CD4-positive, alpha-beta T cell treated with Interleukin-12 subunit alpha and Interleukin-12 subunit beta, for 1 hour (primary cell): ENCODE data around the gene MAPKBP1.
A peak's percentile ranks its signal among the peaks of the same experiment; 100 is the strongest.

Experiments used
- DNase-seq: peaks from one replicate; pipeline ENCODE4 v3.0.0-alpha.2; 2020

MAPKBP1 gene

DNA sequence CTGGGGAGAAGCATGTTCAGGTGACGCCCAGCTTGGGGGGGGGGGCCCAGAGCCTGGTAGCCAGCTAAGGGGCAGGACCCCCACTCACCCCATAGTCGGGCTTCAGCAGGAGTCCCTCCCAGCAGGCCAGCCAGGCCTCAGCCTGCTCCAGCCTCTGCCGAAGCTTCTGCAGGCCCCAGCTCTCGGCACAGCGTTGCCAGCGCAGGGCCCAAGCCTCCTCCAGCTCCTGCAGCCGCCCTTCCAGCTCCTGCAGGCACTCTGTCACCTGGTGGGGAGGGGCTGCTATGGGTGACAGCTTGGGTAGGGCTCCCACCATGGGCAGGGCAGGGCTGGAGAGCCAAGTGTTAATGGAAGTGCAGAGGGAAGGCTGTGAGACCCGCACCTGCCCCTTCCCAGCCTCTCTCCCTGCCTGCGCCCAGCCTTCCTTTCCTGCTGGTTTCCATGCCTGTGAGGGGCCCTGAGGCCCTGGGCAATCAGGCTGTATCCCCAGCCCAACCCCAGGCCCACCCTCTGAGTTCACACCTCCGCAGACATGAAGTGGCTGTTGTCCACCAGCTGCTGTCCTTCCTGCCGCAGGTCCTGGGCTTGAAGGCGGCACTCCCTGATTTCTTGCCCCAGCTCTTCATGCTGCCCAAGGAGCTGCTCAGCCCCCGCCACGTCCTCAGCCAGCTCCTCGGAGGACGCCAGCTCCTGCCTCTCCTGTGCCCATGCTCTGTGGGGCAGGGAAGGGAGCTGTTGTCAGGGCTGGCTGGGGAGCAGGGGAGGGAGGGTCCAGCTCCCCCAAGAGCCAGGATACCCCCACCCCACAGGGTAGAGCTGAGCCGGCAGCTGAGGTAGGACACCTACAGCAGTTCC is 78.7 kb downstream of the MAPKBP1 start:
- DNase-seq: no peak

DNA sequence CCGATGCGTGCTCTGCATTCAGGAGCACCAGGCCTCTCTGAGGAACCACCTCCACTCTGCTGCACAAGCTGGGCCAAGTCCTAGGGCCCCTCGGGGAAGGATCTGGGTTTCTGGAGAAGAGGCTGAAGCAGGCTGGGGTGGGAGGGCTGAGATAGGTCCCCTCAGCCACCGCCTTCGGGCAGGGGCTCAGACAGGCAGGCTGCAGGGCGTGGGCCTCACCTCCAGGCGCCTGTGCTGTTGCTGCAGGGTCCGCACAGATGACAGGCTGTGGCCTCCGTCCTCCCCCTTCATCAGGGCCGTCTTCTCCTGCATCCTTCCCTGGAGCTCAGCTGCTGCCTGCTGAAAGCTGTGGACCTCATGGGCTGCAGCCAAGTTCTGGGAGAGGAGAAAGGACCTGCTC is 79.5 kb downstream of the MAPKBP1 start:
- no peak for DNase-seq

DNA sequence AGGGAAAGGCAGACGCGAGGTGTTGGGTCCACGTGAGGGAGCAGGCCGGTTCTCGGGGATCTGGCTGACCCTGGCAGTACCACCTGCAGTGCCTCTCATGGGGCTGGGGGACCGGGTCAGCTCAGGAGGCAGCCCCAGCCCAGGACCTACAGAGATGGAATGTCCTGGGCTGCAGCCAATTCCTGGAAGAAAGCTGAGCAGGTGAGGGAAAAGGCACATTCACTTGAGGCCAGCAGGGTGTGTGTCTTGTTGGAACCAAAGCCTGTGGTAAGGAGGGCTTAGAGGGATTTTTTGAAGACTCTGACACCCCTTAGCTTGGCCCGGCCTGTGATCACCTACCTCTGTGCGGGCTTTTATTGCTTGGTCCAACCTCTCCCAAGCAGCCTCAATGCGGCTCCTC is 80.2 kb downstream of the MAPKBP1 start:
- no peak for DNase-seq

DNA sequence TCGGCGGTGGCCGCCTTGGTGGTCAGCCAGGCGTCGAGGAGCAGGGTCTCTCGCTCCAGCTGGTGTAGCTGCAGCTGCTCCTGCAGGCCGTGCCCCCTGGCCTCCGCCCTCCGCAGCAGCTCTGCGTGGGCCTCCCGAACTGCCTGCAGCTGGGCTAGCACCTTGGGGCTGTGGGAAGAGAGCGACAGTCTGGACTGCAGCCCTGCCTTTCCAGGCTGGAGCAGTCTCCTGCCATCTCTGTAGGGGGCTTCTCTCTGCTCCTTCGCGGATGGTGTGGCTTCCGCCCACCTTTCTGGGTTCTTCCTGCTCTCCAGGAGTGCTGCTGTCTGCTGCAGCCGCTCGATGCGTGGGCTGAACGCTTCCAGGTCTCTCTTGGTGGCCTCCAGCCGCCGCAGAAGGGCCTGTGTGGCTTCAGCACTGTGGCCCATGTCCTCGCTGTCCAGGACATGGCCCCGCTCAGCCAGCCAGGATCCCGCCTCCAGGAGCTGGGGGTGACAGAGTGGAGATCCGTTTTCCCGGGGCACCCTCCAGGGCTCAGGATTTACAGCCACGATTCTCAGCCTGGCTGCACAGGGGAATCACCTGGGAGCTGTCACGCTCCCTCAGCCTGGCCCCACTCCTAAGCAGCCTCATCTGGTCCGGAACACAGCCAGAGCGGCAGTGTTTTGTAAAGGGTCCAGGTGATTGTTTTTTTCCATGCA is 81.1 kb downstream of the MAPKBP1 start:
- no peak for DNase-seq

DNA sequence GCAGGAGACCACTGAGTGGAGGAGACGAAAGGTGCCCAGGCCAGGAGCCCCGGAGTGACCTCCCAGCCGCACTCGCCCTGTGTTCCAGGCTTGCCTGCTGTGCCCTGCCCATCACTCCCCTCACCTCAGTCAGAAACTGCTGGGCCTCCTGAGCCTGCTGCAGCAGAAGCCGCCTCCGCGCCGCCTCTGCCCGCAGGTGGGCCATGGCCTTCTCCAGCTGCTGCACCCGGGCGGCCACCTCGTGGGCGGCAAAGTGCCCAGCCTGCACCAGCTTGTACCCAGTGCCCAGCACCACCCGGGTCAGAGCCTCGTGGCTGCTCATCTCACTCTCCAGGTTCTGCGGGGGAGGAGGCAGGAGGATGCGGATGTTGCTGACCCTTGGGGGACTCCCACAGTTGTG is 82.0 kb downstream of the MAPKBP1 start:
- DNase-seq: no peak

GRCh38 chr15:41856716-41857115 is 82.4 kb downstream of the MAPKBP1 start:
- DNase-seq: no peak

- DNase-seq: no peak
Observed at GRCh38 chr15:41857316-41857715, 83.0 kb downstream of the MAPKBP1 start.

DNA sequence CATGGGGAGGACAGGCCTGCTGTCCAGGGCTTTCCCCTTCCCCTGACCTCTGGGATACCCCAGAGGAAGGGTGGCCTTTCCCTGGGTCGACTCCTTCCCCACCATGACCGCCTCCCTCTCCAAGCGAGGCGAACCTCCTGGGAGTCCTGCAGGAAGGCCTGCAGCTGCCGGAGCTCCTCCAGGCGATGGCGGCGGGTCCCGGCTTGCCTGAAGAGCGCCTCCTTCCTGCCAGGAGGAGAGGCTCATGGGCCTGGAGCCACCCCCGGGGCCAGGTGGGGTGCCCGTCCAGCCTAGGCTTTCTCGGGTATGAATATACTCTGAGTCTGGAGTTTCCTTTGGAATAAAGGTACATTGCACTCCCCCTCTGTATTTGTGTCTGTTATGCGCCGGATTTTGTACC is 84.5 kb downstream of the MAPKBP1 start:
- no peak for DNase-seq

DNA sequence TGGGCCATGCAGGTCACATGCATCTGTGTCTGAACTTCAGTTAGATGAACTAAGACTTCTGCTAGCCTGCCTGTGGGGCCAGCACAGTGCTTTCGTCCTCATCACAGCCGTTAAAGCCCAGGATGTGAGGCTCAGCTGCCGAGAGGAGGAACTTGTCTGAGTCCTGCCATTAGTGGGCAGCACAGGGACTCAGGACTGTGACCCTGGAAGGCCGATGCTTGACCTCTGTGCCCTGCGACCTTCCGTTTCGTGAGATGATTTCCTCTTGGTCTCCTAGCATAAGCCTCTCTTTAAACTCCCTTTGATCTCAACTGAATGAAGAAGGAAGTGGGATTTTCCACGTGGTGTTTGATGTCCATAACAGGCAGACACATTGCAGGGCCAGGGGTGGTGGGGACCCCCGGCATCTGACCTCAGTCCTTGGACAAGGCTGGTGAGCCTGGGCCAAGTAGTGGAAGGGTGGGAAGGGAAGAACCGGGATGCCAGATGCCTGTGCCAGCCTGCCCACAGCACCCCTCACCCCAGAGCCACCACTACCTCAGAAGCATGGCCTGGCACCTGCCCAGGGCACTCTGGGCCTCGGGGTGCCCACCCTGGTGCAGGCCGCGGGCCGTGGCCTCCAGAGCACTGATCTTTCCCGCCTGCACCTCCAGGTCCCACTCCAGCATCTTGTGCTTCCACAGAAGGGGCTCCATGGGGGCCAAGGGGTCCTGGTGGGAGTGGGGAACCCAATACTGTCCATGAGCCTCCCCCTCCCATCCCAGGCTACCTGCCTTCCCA is 86.0 kb downstream of the MAPKBP1 start:
- DNase-seq: no peak

DNA sequence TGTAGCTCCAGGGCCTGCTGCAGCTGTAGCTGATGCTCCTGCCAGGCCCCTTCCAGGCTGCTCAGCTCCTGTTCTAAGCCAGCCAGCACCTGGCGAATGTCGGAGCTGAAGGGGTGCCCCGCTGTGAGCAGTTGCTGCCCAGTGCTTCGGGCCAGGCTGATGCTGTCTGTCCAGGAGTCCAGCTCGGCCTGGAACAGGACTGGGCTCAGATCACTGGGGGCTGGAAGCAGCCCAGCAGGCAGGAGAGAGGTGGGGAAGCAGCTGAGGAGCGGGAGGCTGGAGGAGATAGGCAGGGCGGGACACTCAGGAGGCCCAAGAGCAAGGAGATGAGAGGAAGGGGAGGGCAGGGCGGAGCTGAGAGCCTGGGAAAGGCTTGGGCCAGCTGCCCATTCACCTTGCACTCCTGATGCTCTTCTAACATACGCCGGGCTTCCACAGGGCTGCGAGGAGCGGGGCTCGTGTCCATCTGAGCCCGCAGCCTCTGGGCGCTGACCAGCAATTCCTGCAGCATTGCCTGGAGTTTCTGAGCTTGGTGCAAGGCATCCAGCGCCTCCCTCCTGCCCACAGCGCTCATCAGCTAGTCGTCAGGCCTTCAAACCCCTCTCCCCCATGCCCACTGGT is 87.6 kb downstream of the MAPKBP1 start:
- DNase-seq: no peak

DNA sequence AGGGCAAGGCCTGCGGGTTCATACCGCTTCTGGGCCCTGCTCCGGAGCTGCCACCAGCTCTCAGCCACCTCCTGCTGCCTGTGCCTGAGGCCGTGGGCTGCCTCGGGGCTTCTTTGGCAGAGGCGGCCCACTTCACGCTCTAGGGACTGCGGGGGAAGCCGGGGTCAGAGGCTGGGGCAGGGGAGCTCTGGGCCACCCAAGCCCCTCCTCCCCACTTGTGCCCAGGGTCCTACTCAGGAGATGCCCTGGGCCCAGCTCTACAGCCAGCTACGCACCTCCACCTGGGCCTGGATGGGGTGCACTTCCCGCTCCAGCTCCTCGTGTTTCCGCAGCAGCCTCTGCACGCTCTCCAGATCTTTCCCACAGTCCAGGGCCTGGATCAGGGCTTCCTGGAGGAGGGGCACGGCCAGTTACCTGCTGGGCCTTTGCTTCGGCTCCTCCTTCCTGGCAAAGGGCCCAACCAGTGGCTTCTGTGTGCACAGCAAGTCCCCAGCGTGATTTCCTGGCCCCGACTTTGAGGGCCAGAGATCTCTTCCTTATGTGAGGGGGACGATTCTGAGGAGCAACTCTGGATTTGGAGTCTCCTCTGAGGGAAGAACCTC is 88.3 kb downstream of the MAPKBP1 start:
- no peak for DNase-seq

DNA sequence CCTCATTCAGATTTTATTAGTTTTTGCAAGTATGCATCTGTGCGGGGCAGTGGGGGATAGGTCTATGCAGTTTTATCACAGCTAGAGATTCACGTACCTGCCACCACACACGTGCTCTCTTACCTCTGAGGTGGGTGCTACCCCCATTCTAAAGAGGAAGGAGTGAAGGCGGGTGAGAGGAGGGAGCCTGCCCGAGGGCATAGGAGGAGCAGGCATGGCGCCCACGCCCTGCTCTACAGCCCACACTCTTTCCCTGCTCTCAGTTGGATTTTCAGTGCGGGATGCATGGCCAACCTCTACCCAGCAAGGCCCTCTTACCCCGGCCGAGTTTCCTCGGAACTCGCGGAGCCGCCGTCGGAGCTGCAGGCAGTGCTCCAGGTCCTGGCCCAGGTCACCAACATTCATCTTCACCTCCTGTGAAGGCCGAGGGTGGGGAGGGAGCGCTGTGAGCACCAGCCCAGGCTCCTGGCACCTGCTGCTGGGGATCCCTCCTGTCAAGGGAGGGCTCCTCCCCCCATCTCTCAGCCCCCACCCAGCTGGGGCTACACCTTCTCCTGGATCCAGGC is 91.3 kb downstream of the MAPKBP1 start:
- no peak for DNase-seq

DNA sequence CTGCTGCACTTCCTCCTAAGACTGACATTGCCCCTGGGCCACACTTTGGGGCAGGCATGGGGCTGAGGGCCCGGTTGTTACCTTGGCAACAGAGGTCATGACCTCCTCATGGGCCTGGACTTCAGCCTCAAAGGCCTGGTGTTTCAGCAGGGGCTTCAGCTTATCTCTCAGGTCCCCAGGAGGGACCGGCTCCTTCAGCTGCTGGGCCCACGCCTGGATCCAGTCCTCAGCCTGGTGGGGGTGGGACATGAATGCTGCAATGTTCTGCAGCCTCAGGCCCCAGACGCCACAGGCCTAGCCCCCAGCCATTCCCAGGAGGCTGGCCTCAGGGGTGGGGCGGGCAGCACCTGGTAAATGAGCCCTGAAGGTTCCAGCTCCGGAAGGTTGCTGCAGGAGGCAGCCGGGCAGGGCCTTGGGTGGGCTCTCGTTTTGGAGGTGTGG is 92.0 kb downstream of the MAPKBP1 start:
- DNase-seq: no peak

DNA sequence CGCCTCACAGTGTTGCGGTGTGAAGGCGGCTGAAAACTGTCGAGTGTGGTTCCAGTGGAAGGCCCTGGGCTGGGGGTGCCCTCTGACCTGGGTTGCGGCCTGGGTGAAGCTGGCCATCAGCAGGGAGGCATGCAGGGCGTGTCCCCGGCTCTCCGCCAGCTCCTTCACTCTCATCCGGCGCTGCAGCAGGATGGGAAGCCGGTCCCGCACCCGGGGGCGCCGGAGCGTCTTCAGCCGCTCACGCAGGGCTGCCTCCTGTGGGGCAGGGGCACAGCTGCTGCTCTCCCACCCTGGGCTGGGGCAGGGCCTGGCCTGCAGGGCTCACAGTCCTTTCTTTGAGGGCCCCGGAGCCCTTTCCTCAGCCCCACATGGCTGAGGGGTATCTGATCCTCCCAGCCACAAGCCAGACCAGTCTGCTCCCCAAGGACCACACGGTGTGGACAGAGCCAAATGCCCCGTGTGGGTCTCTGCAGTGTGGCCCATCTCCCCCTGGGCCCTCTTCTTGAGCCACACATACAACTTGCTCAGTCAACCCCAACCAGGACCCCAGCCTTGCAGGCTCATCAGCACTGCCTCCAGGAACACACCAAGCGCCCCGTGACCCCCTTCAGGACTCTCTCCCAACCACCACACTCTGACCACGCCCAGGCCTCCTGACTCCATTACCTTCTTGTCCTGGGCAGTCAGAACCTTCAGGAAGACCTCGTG is 92.7 kb downstream of the MAPKBP1 start:
- DNase-seq: no peak

GRCh38 chr15:41868321-41868720 is 94.0 kb downstream of the MAPKBP1 start:
- no peak for DNase-seq

GRCh38 chr15:41869770-41870688 is 95.7 kb downstream of the MAPKBP1 start:
- no peak for DNase-seq

- peak; percentile 52 for DNase-seq
Observed at GRCh38 chr15:41870689-41871081, 96.4 kb downstream of the MAPKBP1 start.

DNA sequence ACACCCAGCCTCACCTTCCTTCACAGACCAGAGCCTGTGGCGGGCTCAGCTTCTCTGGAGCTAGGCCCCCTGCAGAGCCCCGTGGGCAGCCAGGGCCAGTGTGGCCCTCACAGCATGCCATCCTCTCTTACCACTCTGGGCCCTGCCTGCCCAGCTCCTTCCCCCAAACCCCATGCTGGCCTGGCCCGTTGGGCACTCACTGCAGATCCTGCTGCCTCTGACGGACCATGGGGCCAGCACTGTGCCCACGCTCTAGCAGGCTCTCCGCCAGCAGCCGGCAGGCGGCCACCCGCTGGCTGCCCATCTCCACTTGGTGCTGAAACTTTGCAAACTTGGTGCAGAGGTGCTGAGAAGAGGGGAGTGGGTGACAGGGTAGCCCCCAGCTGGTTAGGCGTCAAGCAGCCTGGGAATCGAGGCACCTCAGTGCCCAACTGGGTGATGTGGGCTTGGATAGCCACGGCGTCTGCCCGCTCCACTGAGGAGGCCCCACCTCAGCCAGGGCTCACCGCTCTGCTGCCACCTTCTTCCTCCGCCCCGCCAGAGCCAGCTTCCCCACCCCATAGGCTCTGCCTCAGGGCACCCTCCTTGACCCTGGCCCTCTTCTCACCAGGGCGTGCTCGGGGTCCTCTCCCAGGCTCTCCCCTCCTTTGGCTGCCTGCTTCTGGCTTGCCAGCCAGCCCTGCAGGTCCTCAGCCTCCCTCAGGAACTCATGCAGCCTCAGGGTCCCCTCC is 97.1 kb downstream of the MAPKBP1 start:
- no peak for DNase-seq

DNA sequence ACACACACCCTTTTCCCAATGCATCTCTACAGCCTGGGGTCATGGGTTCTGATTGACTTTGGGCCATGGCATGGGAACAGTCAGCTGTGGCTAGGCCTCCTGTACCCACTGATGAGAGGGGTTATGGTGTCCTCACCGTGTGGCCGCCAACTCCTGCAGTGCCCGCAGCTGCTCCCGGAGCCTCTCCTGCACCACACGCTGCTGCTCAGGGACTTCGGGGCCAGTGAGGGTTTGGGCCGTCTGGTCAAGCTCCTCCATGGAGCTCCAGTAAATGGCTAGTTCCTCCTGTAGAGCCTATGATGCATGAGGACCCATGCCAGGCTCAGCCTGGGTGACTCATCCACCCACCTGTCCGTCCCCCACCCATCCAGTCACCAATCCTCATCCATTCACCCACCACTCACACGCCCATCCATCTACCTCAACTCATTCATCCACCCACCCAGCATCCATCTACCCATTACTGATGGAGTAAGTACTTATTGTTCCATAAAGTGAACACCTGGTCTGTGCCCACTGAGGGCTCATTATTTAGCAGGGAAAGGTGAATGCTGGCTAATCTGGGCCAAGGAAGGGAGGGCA is 98.0 kb downstream of the MAPKBP1 start:
- no peak for DNase-seq
